Peyer's patch (tissue), 4 donors: ENCODE data around the gene TENT4A. TPM values are rescaled to one million over a fixed set of nuclear protein-coding genes. Genes with fewer than 3 reads are reported as not detected.
A peak's percentile ranks its signal among the peaks of the same experiment; 100 is the strongest.

Experiments
- DNase-seq, 3 donors: peaks; one replicate each; pipeline ENCODE4 v3.0.0-alpha.2; 2017 to 2019
- H3K27ac ChIP-seq, 4 donors: fragments of 200-600 bp; sonication (generic); one replicate each; pipeline ENCODE4 v1.5.1; 2016 to 2019
- H3K27me3 ChIP-seq, 2 donors: fragments of 200-600 bp; sonication (generic); one replicate each; pipeline ENCODE4 v1.5.1; 2019
- H3K36me3 ChIP-seq, 3 donors: fragments of 200-600 bp; sonication (generic); one replicate each; pipeline ENCODE4 v1.5.1; 2016 to 2019
- H3K4me1 ChIP-seq, 4 donors: fragments of 200-600 bp; sonication (generic); one replicate each; pipeline ENCODE4 v1.5.1; 2016 to 2019
- H3K4me3 ChIP-seq, 4 donors: fragments of 200-600 bp; sonication (generic); 1 replicate in 3 of 4; 2 replicates in 1 of 4; pipeline ENCODE4 v1.5.1; 2016 to 2019; ENCODE audit warnings: mild to moderate bottlenecking in 1 of 4
- H3K9me3 ChIP-seq, 4 donors: fragments of 200-600 bp; sonication (generic); one replicate each; pipeline ENCODE4 v1.5.1; 2016 to 2019; ENCODE audit warnings: mild to moderate bottlenecking in 1 of 4
- POLR2A ChIP-seq, 2 donors: fragments of 450-650 bp; IDR thresholded peaks; one replicate each; pipeline ENCODE4 v1.5.1; 2017; ENCODE audit warnings: antibody characterized with exemption in 2 of 2, mild to moderate bottlenecking in 2 of 2, moderate library complexity in 2 of 2
- total RNA-seq, 4 donors: library from RNA; depleted of rRNA; stranded (reverse); fragments of >200 nt; gene quantifications; one replicate each; pipeline ENCODE4 v1.1.0, GENCODE V29; 2016
- TF ChIP-seq, protein P1 (sequence below), 6 experiments: fragments of 450-650 bp in 4 of 6; fragments of 200-600 bp in 2 of 6; sonication (generic) in 1 of 6; IDR thresholded peaks; one replicate each; pipeline ENCODE4 v1.5.1; 2017 to 2019; ENCODE audit warnings: antibody characterized with exemption in 6 of 6, mild to moderate bottlenecking in 3 of 6, moderate library complexity in 1 of 6

Gene TENT4A
- total RNA-seq, 4 donors from 2014 or later, result 28.0 to 71.8 (median 44.5) TPM

DNA sequence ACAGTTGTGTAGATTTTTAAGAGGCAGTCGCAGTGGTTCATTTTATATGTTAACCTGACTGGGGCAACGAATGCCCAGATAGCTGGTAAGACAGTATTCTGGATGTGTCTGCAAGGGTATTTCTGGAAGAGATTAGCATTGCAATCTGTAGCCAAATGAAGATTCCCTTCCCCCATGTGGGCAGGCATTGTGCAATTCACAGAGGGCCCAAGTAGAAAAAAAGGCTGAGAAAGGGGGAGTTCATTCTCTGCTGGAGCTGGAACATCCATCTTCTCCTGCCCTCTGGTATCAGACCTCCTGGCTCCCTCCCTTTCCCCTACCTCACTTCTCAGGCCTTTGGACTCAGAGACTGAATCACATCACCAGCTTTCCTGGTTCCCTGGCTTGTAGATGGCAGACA, 70.6 kb downstream of the TENT4A start:
- no peaks in the 10 kb centered on the region for H3K27me3 ChIP-seq
- DNase-seq, result no peak
- TF ChIP-seq, protein P1, sequence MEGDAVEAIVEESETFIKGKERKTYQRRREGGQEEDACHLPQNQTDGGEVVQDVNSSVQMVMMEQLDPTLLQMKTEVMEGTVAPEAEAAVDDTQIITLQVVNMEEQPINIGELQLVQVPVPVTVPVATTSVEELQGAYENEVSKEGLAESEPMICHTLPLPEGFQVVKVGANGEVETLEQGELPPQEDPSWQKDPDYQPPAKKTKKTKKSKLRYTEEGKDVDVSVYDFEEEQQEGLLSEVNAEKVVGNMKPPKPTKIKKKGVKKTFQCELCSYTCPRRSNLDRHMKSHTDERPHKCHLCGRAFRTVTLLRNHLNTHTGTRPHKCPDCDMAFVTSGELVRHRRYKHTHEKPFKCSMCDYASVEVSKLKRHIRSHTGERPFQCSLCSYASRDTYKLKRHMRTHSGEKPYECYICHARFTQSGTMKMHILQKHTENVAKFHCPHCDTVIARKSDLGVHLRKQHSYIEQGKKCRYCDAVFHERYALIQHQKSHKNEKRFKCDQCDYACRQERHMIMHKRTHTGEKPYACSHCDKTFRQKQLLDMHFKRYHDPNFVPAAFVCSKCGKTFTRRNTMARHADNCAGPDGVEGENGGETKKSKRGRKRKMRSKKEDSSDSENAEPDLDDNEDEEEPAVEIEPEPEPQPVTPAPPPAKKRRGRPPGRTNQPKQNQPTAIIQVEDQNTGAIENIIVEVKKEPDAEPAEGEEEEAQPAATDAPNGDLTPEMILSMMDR (IDR thresholded peaks at IDR 0.05), result no peak
- TF ChIP-seq POLR2A (IDR thresholded peaks at IDR 0.05), result no peak
- H3K9me3 ChIP-seq, result no peaks in the 10 kb centered on the region
- no peak overlapping the region for H3K27ac ChIP-seq
- H3K36me3 ChIP-seq, result no peaks in the 10 kb centered on the region
- H3K4me3 ChIP-seq, result no peak overlapping the region
- H3K4me1 ChIP-seq, result no peaks in the 10 kb centered on the region

DNA sequence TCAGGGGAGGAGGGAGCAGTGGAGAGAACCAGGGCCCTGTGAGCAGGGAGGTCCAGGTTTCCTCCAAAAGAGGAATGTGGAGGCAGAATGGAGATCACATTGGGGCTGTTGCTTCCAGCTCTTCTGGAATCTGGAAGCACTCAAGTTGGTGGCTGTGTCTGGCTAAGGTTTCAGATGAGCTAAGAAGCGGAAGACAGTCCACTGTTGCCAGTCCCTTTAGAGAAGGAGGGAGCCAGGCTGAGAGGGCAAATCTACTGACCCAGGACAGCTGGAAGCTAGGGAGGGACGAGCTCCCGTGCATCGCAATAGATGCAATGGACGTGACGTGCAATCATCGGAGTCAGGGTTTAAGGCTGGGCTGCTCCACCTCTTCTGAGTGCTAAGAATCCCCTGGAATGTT, 71.2 kb downstream of the TENT4A start:
- no peaks in the 10 kb centered on the region for H3K36me3 ChIP-seq
- H3K9me3 ChIP-seq, result no peaks in the 10 kb centered on the region
- no peak overlapping the region for H3K27ac ChIP-seq
- no peaks in the 10 kb centered on the region for H3K4me1 ChIP-seq
- TF ChIP-seq, protein P1 (IDR thresholded peaks at IDR 0.05), result no peak
- TF ChIP-seq POLR2A (IDR thresholded peaks at IDR 0.05), result no peak
- H3K4me3 ChIP-seq, result no peak overlapping the region
- no peaks in the 10 kb centered on the region for H3K27me3 ChIP-seq
- DNase-seq, result no peak

DNA sequence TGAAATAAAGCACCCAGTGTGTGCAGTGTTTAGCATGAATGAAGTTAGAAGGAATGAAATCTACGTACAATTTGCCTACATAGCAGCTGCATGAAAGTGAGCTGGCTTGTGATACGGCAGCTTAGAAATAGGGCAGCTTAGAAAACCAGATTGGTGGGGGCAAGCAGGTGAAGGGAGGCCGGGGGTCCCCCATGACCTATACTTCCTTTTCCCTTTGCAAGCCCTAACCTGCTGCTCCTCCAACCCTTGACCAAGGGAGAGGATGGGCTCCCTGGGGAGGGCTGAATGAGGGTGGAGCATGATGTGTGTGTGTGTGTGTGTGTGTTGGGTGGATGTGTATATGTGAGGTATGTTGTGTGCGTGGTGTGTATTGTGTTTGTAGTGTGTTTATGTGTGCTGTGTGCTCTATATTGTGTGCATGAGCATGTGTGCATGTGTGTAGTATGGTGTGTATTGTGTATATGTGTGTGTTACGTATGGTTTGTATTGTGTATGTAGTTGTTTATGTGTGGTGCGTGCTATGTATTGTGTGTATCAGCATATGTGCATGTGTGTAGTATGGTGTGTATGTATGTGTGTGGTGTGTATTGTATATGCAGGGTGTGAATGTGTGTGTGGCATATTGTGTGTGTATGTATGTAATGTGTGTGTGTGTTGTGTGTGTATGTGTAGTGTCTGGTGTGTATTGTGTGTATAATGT, 72.1 kb downstream of the TENT4A start:
- Histone ChIP-seq H3K4me1 (no peaks in the 10 kb centered on the region), H3K27me3 (no peaks in the 10 kb centered on the region), H3K27ac (no peak overlapping the region), H3K36me3 (no peaks in the 10 kb centered on the region), H3K4me3 (no peak overlapping the region), H3K9me3 (no peaks in the 10 kb centered on the region)
- DNase-seq, result no peak
- TF ChIP-seq, protein P1 (IDR thresholded peaks at IDR 0.05), result no peak
- TF ChIP-seq POLR2A (IDR thresholded peaks at IDR 0.05), result no peak

DNA sequence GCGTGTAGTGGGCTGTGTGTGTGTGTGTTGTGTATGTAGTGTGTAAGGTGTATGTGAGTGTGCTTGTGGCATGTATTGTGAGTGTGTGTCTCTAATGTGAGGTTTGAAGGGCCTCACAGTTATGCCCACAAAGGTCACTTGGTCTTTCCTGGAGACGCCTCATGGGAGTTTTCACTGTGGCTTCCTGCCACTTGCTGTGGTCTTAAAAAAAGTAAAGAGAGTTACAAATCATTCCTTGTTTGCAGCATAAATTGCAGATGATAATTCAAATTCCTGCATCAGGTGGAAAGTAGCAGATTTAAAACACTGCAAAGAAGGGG, 72.6 kb downstream of the TENT4A start:
- TF ChIP-seq, protein P1 (IDR thresholded peaks at IDR 0.05), result no peak
- no peak for TF ChIP-seq POLR2A (IDR thresholded peaks at IDR 0.05)
- H3K4me3 ChIP-seq, result no peak overlapping the region
- DNase-seq, result no peak
- H3K4me1 ChIP-seq, result no peaks in the 10 kb centered on the region
- no peaks in the 10 kb centered on the region for H3K36me3 ChIP-seq
- H3K9me3 ChIP-seq, result no peaks in the 10 kb centered on the region
- H3K27ac ChIP-seq, result no peak overlapping the region
- no peaks in the 10 kb centered on the region for H3K27me3 ChIP-seq

DNA sequence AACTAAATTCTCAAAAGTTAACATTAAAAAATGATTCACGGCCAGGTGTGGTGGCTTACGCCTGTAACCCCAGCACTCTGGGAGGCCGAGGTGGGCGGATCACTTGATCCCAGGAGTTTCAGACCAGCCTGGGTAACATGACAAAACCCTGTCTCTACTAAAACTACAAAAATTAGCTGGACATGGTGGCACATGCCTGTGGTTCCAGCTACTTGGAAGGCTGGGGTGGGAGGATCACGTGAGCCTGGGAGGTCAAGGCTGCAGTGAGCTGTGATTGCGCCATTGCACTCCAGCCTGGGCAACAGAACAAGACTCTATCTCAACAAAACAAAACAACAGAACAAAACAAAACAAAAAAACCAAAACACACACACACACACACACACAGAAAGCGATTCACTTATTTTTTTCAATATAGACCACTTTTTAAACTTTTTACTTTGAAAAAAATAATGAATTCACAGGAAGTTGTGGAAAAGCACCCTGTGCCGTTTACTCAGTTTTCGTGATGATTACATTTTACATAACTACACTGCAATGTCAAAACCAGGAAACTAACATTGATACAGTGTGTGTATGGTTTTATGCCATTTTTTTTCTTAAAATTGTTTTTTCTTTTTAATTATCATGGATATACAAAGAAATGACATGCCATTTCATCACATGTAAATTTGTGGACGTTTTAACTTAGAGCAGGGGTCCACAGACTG, 73.7 kb downstream of the TENT4A start:
- H3K4me1 ChIP-seq, result no peaks in the 10 kb centered on the region
- H3K4me3 ChIP-seq, result no peak overlapping the region
- H3K27ac ChIP-seq, result peak overlapping the region in 1 of 4 donors; percentile 45
- no peak for DNase-seq
- H3K9me3 ChIP-seq, result no peaks in the 10 kb centered on the region
- no peak for TF ChIP-seq POLR2A (IDR thresholded peaks at IDR 0.05)
- TF ChIP-seq, protein P1 (IDR thresholded peaks at IDR 0.05), result no peak
- H3K27me3 ChIP-seq, result no peaks in the 10 kb centered on the region
- no peaks in the 10 kb centered on the region for H3K36me3 ChIP-seq
